Measurements from ENCODE around the gene GALNT2.

The GALNT2 gene

DNA sequence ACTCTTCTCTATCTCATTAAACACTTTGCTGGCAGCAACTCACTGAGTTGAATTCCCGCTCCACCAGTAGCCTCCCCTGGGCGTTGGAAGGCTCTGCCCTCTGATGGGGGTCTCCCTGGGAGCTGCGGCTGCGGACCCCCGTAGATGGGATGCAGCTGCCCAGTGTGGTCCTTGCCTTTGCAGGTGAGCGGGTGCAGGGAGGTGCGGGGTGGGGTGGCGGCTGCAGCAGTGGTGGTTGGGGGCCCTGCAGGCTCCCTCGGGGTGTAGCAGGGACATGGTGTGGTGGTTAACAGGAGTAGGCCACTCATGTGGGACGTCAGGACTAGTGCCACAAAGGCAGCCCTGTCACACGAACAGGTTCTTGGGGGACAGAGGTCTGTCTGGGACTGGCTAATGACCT is 42.0 kb downstream of the GALNT2 start:
- DNase-seq (ENCODE audit: low read depth, low spot score): no peak
- H3K27ac ChIP-seq: no peak overlapping the region

DNA sequence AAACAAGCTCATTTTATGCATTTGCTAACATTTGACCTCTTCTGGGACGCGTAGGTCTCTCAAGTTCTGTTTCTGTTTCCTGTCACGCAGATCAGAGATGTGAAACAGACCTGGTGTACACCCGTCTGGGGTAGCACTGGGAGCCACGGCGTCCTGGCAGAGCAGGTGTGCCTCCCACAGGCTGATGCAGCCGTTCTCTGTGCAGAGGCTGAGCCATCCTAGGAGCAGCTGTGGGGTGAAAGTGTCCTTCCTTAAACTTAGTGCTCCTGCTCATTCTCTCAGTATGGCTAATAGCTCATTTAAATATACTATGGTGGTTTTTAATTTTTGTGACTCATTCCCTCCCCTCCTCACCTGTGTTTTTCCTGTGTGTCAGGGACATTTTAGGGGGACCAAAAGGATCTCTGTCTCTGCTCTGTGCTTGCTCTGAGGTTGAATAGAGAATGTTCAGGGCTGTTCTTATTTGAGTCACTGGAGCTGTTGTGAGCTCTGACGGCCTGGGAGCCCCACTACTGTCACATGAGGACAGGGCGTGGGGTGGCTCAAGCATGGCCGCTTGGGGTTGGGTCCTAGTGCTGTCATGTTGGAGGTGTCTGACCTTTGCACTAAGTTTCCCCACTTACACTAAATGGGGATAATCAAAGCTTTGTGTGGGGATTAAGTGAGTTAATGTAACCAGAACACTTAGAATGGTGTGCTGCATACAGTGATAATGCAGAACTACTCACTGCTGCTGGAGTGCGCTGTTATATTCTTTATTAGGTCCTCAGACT is 43.0 kb downstream of the GALNT2 start:
- no peak overlapping the region for H3K27ac ChIP-seq

DNA sequence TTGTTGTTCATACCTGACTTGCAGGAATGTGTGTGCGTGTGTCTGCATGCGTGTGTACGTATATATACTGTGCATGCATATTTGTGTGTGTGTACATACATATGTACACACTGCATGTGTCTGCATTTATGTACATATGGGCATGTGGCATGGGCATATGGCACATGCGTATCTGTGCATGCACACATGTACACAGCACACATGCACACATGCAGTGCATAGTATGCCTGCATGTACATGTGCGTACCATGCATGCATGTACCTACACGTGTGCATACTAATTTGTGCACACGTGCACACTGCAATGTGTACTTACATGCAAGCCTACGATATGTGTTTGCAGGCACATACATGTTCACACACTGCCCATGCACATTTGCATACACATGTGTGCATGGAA is 43.9 kb downstream of the GALNT2 start:
- no peak overlapping the region for H3K27ac ChIP-seq
- DNase-seq (ENCODE audit: low read depth, low spot score): no peak

More for the DNA sequence above, 43.0 kb downstream of the GALNT2 start:
- DNase-seq (ENCODE audit: low read depth, low spot score): no peak

GRCh38 chr1:230112131-230112701 is 45.2 kb downstream of the GALNT2 start:
- no peak for DNase-seq (ENCODE audit: low read depth, low spot score)
- H3K27ac ChIP-seq: no peak overlapping the region

- no peak for DNase-seq (ENCODE audit: low read depth, low spot score)
- no peak overlapping the region for H3K27ac ChIP-seq
Measured at GRCh38 chr1:230112782-230113181, 45.7 kb downstream of the GALNT2 start.

DNA sequence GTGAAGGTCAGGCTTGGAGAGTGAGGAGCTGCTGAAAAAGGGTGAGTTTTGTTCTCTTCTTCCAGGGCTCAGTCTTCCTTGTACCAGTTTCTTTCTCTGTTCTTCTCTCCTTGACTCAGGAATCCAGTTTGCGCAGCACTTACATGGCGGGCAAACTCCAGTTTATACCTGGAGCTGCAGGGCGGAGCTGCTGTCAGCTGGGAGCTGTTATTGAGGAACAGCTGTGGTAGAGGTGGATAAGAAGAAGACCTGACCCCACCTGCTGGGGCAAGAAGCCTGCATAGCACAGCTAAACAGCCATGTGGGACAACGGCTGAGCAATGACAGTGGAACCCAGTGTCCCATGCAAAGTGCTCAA is 46.2 kb downstream of the GALNT2 start:
- DNase-seq (ENCODE audit: low read depth, low spot score): no peak

GRCh38 chr1:230113593-230114236 is 46.7 kb downstream of the GALNT2 start:
- no peak overlapping the region for H3K27ac ChIP-seq
- DNase-seq (ENCODE audit: low read depth, low spot score): peak; percentile 40

More for the DNA sequence above, 46.2 kb downstream of the GALNT2 start:
- no peak overlapping the region for H3K27ac ChIP-seq

DNA sequence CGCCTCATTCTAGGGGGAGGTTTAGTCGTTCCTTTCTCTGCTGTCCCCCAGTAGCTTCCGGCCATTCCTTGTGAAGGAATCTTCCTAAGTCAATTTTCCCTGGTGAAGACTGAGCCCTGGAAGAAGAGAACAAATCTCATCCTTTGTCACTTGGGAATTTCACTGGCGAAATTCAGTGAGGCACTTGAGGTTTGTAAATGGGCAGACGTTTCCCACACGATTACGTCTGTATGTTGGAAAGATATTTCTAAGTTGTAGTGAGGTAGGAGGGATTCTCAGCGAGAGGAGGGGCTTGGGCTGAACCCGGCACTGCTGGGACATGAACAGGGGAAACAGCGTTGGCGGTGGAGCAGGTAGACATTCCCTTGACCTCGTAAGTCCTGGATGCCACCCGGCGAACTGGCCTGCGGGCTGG is 47.2 kb downstream of the GALNT2 start:
- DNase-seq (ENCODE audit: low read depth, low spot score): no peak
- no peak overlapping the region for H3K27ac ChIP-seq

GRCh38 chr1:230117694-230118093 is 50.7 kb downstream of the GALNT2 start:
- DNase-seq (ENCODE audit: low read depth, low spot score): no peak
- no peak overlapping the region for H3K27ac ChIP-seq

DNA sequence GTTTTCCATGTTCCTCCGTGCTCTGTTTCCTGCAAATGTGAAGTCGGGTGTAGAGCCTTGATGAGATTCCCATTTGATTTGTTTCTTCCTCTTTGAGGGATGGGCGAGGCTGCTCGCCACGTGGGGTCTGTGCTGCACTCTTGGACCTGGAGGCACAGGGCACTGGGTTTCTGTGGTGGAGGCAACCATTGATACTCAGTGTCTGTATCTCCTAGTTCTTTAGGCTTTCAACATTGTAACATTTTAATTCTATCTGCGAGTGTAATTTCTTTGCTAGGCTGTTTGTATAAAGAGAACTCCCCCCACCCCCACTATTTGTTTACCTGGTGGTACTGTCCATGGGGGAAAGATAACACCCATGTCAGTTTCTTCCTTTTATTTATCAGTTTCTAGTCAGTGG is 52.3 kb downstream of the GALNT2 start:
- DNase-seq (ENCODE audit: low read depth, low spot score): no peak
- no peak overlapping the region for H3K27ac ChIP-seq

- H3K27ac ChIP-seq: no peak overlapping the region
- no peak for DNase-seq (ENCODE audit: low read depth, low spot score)
Measured at GRCh38 chr1:230120289-230120920, 53.4 kb downstream of the GALNT2 start.

DNA sequence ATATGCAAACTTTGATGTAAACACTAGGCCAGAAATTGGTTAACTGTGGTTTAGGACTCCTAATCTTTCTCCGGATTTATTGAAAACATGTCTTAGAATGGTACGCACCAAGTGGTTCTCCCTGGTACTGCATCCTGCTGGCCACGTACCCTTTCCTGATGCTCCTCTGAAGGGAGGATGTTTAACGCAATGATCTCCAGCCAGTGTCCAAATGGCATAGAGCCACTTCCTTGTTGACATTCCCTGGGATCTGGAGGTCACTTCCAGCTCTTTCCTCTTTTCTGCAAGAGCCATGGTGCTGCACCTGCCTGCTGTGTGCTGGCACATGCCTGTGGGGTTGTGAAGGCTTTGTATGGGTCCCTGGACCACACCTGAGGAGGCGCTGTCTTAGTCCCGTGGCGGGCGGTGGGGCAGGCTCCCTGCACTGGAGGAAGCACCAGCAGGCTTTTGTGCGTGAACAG is 53.9 kb downstream of the GALNT2 start:
- no peak for DNase-seq (ENCODE audit: low read depth, low spot score)
- no peak overlapping the region for H3K27ac ChIP-seq

DNA sequence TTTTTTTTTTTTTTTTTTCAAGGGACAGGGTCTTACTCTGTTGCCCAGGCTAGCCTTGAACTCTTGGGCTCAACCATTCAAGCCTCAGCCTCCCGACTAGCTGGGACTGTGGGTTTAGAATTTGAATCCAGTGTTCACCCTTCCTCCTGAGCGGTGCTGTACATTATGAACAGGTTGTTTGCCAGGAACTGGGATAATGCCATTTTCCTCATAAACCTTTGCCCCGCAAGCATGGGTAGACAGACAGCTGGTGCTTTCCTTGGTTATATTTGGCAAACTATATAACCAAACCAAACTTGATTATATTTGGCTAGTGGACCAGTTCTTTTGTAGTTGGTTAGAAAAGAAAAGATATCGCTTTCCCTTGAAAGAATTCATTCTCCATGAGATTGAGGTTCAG is 54.9 kb downstream of the GALNT2 start:
- no peak for DNase-seq (ENCODE audit: low read depth, low spot score)
- peak overlapping the region; percentile 68 for H3K27ac ChIP-seq

GRCh38 chr1:230122366-230123279 is 55.6 kb downstream of the GALNT2 start:
- DNase-seq (ENCODE audit: low read depth, low spot score): peak; percentile 77
- H3K27ac ChIP-seq: peak overlapping the region; percentile 68

DNA sequence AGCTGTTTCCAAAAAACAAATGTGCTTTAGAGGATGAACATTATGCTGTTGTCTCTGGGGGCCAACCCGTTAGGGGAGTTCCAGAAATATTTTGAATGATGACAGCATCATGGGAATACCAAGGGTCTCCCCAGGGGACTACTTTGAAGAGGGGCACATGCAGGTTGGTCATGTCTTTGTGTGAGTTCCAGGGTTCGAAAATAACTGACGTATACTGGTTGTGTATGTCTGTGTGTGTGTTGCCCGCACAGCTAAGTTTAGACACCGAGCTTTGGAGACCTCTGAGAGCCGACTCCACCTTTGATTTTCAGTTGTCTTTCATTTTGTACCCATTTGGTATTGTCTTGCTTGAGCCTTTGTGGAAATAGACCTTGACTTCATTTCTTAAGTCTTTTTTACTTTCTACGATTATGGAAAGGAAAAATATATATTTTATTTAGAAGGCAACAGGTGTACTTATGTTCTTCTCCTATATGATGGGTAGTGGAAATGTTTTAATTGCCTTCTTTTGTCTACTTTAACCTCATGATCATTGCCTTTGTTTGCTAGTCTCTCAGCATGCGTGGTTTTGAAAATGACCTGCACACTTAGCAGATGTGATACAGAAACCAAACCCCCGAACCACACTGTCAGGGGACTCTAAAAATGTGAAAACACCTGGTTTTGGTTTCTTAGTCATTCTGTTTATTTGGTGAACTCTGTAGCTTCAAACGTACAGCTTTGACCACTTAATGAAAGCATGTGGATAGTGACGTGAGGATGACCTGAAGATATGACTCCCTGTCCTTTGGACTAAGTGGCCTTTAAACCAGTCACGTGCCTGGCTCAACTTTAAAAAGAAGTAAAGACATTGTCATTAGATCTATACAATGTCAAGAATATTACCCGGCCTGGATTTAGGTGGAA is 56.5 kb downstream of the GALNT2 start:
- no peak for DNase-seq (ENCODE audit: low read depth, low spot score)
- peak overlapping the region; percentile 68 for H3K27ac ChIP-seq

DNA sequence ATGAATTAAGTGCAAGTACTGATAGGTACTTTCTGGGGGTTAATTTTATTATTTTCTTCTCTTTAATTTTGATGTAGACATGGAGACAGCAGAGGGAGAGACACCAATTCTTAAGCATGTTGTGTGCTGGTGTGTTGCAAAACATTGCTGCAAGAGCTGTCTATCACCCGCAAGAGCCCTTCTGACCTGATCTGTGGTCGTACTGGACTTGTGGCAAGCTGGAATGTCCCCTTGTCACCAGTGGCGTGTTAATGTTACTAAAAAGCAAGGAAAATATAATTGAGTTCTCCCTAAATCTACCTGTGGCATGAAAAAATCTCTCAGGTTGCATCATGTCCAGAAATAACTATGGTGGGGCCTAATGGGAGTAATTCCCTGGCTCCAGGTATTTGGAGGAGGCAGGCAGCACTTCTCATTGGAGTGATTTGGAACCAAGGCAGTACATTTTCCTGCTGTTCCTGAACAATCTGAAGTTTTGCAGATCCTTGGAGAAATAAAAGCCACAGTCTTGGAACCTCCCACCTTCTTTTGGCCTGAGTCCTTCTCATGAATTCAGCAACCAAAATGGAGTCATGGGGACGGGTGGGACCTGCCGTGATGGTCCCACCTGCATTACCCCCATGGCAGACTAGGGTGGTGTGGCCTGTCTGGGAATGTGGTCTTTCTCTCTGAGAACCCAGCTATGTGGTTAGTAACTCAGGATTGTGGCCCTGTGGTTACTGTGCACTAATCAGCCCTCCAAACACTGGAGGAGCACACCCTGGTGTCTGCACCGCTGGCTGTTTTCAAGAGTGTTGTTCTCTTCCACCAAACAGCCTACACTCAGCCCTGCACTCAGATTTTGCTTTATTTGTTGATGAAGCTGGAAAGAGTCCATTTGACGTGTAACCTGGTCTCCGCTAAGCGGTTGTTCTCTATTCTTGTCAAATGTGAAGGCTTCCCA is 57.4 kb downstream of the GALNT2 start:
- no peak for DNase-seq (ENCODE audit: low read depth, low spot score)
- no peak overlapping the region for H3K27ac ChIP-seq

DNA sequence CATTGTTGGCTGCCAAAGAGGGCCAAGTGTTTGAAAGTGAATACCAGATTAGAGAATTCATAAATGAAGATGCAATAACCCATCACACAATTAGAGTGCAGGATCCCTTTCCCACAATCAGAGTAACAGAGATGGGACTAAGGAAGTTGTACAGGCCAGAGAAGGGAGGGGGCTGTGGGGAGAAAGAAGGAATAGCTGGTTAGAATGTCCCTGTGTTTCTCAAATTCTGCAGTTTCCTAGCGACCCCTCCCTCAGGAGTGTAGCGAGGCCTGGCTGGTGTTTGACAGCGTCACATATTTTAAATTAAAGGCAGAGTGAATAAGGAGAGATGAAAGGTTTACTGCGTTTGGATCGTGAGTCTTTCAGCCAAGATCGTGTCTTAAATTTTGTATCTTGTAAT is 58.1 kb downstream of the GALNT2 start:
- no peak overlapping the region for H3K27ac ChIP-seq
- no peak for DNase-seq (ENCODE audit: low read depth, low spot score)

Data from epithelial cell of prostate (primary cell).